ENCODE data around the gene EPHX1. TPM values are rescaled to one million over a fixed set of nuclear protein-coding genes. Genes with fewer than 3 reads are reported as not detected.
A peak's percentile ranks its signal among the peaks of the same experiment; 100 is the strongest.
"Not testable (repeated sequence)": the region's sequence is repeated elsewhere in the genome, so short reads cannot be mapped to it uniquely, and the experiment has no call there.

Gene EPHX1
- total RNA-seq (ENCODE audit: insufficient read depth, low replicate concordance) = 16.9 TPM

- peak; percentile 93 for DNase-seq (ENCODE audit: low spot score)
These were observed at the start of gene EPHX1 for GRCh38 chr1:225809842-225810578. Gene EPHX1, plus strand, starts transcription at chr1:225810124. Its CDS starts 18,606 bp downstream, at chr1:225828730.

- no peak for DNase-seq (ENCODE audit: low spot score)
These were observed 49.4 kb upstream of the EPHX1 start for GRCh38 chr1:225760531-225760930.

- DNase-seq (ENCODE audit: low spot score) = not testable (repeated sequence)
These were observed 48.5 kb upstream of the EPHX1 start for GRCh38 chr1:225761395-225761794.

- no peak for DNase-seq (ENCODE audit: low spot score)
These were observed 47.9 kb upstream of the EPHX1 start for GRCh38 chr1:225762002-225762441.

- peak; percentile 97 for DNase-seq (ENCODE audit: low spot score)
These were observed 47.5 kb upstream of the EPHX1 start for GRCh38 chr1:225762444-225762843.

GRCh38 chr1:225763716-225764548 lies 46.0 kb upstream of the EPHX1 start:
- peak; percentile 85 for DNase-seq (ENCODE audit: low spot score)

- DNase-seq (ENCODE audit: low spot score) = no peak
These were observed 43.8 kb upstream of the EPHX1 start for GRCh38 chr1:225765982-225766674.

- DNase-seq (ENCODE audit: low spot score) = peak; percentile 91
These were observed 42.8 kb upstream of the EPHX1 start for GRCh38 chr1:225766967-225767633.

GRCh38 chr1:225767634-225768540 lies 42.0 kb upstream of the EPHX1 start:
- DNase-seq (ENCODE audit: low spot score) = peak; percentile 72

- no peak for DNase-seq (ENCODE audit: low spot score)
These were observed 41.1 kb upstream of the EPHX1 start for GRCh38 chr1:225768662-225769426.

GRCh38 chr1:225769687-225770086 lies 40.2 kb upstream of the EPHX1 start:
- no peak for DNase-seq (ENCODE audit: low spot score)

- no peak for DNase-seq (ENCODE audit: low spot score)
These were observed 39.2 kb upstream of the EPHX1 start for GRCh38 chr1:225770561-225771248.

- DNase-seq (ENCODE audit: low spot score) = no peak
These were observed 38.1 kb upstream of the EPHX1 start for GRCh38 chr1:225771661-225772322.

GRCh38 chr1:225772323-225772768 lies 37.6 kb upstream of the EPHX1 start:
- DNase-seq (ENCODE audit: low spot score) = peak; percentile 94

GRCh38 chr1:225772848-225773247 lies 37.1 kb upstream of the EPHX1 start:
- no peak for DNase-seq (ENCODE audit: low spot score)

GRCh38 chr1:225774281-225775147 lies 35.4 kb upstream of the EPHX1 start:
- peak; percentile 21 for DNase-seq (ENCODE audit: low spot score)

- no peak for DNase-seq (ENCODE audit: low spot score)
These were observed 33.6 kb upstream of the EPHX1 start for GRCh38 chr1:225776294-225776693.

All from umbilical cord (tissue), 2 donors.